HK-2 (cell line): ENCODE data around the gene PAQR6.

ENCODE experiments used
- DNase-seq: peaks from one replicate; pipeline ENCODE4 v3.0.0-alpha.2; 2018; ENCODE audit not compliant: unreplicated experiment

Gene PAQR6

GRCh38 chr1:156194300-156194652 lies 53.6 kb downstream of the PAQR6 start:
- no peak for DNase-seq

GRCh38 chr1:156193488-156194299 lies 54.2 kb downstream of the PAQR6 start, which contains the start of gene SLC25A44:
Gene SLC25A44, plus strand, starts transcription at chr1:156194104. Its CDS starts 5,744 bp downstream, at chr1:156199848.
- DNase-seq, result peak; percentile 97
